GM12891 (cell line): ENCODE measurements around the gene PANK4.

ENCODE experiments used
- DNase-seq: peaks from one replicate; pipeline ENCODE4 v3.0.0; 2011; ENCODE audit warnings: low spot score; ENCODE audit not compliant: insufficient read length
- FAIRE-seq: peaks from 2 replicates; lab custom pipeline; 2011; peaks lifted over from hg19 to GRCh38; lab: Jason Lieb, UNC
- PAX5 ChIP-seq: IDR thresholded peaks from 2 replicates; pipeline ENCODE4 v1.6.1; 2011; ENCODE audit warnings: low read length, moderate library complexity, mild to moderate bottlenecking; ENCODE audit not compliant: insufficient read depth, severe bottlenecking
- POLR2A ChIP-seq: IDR thresholded peaks from 2 replicates; pipeline ENCODE4 v1.6.1; 2011; ENCODE audit warnings: low read depth, low read length, control low read depth
- POLR2AphosphoS5 ChIP-seq: IDR thresholded peaks from 2 replicates; pipeline ENCODE4 v1.6.1; 2011; ENCODE audit warnings: low read depth, low read length, control low read depth
- POU2F2 ChIP-seq: IDR thresholded peaks from 2 replicates; pipeline ENCODE4 v1.6.1; 2011; ENCODE audit warnings: low read depth, mild to moderate bottlenecking, control low read depth, low read length, moderate library complexity
- SPI1 ChIP-seq: IDR thresholded peaks from 2 replicates; pipeline ENCODE4 v1.6.1; 2011; ENCODE audit warnings: low read depth, low read length, control low read depth
- TAF1 ChIP-seq: IDR thresholded peaks from 2 replicates; pipeline ENCODE4 v1.6.1; 2011; ENCODE audit warnings: low read depth, low read length, control low read depth

The PANK4 gene

DNA sequence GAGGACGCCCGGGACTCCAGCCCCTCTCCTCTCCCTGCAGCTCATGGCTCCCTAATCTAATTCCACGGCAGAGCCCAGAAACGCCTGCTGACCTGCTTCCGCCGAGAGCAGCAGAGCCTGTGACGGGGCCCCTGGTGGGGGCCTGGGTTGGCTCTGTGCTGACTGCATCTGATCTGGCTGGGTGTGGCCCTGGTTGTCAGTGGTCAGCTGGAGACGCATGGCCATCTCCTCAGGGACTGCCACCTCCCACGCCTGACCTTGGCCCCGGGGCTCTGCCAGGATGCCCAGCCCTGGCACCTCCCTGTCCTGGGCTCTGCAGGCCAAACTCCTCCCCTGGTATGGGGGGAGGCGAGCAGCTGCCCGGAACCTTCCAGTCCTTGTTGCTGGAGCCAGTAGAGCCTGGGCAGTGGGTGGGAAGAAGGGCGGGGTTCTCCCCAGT, 51.4 kb downstream of the PANK4 start:
- TF ChIP-seq PAX5 (no peak), POLR2A (no peak), POU2F2 (no peak), SPI1 (no peak), POLR2AphosphoS5 (no peak), TAF1 (no peak)
- DNase-seq (no peak), FAIRE-seq (no peak)

DNA sequence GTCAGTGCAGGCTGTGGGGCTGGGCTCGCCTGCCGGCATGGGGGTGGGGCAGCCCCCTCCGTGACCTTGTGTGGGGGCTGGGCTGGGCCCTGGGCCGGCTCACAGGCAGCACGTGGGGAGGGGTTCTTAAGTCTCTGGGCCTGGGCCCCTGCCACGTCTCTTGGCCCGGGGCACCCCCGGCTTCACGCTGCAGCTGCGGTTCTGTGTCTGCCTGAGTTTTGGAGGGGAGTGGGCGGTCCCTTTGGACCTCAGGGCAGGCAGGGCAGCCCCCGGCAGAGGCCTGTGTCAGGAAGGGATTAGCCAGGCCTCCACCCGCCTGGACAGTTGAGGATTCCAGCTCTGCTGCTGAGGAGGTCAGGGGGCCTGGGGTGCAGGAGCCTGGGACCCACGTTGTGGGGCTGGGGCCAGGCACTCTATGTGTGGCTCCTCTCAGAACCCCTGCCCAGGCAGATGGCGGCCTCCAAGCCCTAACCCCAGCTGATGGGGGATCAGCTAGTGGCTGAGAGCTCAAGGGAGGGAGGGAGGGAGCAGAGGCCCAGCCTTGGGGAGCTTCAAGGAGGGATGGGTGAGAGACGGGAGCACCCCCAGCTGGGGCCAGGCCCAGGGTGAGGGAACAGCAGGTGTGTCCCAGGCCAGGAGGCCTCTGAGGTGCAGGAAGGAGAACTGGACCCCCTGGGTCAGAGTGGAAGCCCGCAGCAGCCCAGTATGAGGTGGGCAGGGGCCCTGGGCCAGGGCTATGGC, 52.1 kb downstream of the PANK4 start:
- DNase-seq (no peak), FAIRE-seq (no peak)
- TF ChIP-seq POLR2A (no peak), POU2F2 (no peak), TAF1 (no peak), PAX5 (no peak), POLR2AphosphoS5 (no peak), SPI1 (no peak)

DNA sequence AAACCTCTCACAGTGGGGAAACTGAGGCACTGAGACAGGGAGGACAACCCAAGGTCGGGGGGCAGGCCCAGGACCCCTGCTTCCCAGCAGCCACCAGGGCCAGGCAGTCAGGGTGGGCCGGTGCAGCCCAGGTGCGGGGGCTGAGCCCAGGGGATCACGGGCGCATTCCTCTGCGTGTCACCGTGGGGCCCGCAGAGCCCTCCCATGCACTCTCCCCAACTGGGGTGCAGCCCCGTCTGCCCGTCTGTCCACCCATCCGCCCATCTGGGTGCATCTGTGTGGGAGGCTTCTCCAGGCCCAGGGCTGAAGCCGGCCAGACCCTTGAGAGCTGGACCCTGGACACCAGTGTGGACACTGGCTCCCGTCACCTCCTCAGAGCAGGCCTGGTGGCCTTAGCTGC, 53.2 kb downstream of the PANK4 start:
- no peak for DNase-seq
- no peak for FAIRE-seq
- no peak for TF ChIP-seq POU2F2
- TF ChIP-seq POLR2AphosphoS5, result no peak
- TF ChIP-seq POLR2A, result no peak
- TF ChIP-seq TAF1, result no peak
- no peak for TF ChIP-seq PAX5
- TF ChIP-seq SPI1, result no peak

DNA sequence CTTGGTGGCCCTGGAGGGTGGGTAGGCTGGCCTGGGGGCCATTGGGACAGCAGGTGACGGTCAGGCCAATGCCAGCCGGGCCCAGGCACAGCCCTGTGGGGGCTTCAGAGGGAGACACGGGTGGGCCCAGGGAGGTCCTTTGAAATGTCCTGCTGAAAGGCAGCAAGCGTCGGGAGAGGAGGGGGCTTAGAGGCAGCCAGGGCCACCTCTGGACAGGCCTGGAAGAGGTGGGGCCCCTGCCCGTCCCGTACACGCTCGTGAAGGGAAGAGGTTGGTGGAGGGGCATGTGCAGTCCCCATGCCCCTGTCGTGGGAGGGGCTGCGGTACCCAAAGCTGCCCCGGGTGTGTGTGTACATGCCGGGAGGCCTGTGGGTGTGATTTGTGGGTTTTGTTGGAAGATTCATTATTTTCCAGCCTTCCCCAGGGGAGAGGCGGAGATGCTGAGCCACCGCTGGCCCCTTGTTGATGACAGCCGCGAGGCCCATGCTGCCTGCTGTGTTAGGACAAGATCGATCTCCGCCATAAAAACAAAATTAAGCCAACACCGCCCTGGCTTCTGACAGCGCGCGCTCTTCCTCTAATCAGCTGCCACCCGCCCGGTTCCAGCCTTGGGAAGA, 53.7 kb downstream of the PANK4 start:
- FAIRE-seq, result no peak
- DNase-seq, result no peak
- no peak for TF ChIP-seq TAF1
- TF ChIP-seq POLR2AphosphoS5, result no peak
- no peak for TF ChIP-seq SPI1
- TF ChIP-seq POLR2A, result no peak
- no peak for TF ChIP-seq PAX5
- no peak for TF ChIP-seq POU2F2

DNA sequence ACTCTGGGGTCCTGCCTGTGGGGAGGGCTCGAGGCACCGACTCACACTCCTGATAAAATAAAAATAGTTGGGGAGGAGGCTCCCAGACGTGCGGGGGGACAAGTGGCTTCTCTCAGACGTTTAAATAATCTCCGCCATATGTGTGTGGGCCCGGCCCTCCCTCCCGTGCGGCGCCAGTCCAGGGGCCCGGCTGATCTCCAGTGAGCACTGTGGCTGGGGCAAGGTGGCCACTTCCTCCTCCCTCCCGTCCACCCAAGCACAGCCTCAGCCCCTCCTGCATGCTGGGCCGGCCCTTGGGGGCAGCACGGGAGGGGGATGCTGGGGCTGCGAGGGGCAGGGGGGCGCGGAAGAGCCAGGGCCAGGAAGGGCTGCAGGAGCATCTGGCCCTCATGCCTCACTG, 54.3 kb downstream of the PANK4 start:
- TF ChIP-seq TAF1 (no peak), POLR2A (no peak), PAX5 (no peak), POU2F2 (no peak), POLR2AphosphoS5 (no peak), SPI1 (no peak)
- FAIRE-seq (no peak), DNase-seq (no peak)

DNA sequence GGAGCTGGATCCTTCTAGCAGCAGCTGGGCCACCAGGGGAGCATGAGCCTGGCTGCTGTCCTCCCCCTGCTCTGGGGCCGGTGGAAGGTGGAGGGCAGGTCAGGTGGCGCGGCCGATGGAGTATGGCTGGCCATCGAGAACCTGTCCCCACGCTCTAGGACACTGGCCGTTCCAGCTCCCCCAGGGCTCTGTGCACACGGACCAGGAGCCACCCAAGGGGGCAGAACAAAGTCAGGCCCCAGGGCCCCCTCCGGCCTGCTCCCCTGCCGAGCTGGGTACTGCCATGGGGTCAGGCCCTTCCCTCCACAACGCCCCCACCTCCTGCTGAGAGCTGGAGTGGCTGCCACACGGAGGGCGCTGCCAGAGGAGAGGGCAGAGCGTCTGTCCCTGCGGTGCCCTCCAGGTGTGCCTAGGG, 54.8 kb downstream of the PANK4 start:
- FAIRE-seq, result no peak
- no peak for TF ChIP-seq POLR2A
- no peak for TF ChIP-seq POLR2AphosphoS5
- no peak for TF ChIP-seq PAX5
- TF ChIP-seq TAF1, result no peak
- TF ChIP-seq POU2F2, result no peak
- no peak for TF ChIP-seq SPI1
- DNase-seq, result no peak

DNA sequence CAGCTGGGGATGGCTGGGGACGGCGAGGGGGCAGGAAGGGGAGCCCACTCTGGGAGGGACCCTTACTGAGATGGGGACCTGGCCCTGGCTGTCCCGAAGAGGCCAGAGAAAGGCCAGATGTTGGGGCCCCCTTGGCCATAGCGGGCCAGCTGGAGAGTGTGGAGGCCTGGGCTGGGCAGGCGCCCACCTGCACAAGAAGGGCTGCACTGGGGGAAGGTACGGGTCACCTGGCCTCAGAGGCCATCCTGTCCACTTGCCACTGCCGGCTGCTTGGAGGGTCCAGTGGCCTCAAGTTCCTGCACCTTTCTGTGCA, 55.3 kb downstream of the PANK4 start:
- TF ChIP-seq POLR2AphosphoS5, result no peak
- TF ChIP-seq PAX5, result no peak
- no peak for TF ChIP-seq TAF1
- no peak for TF ChIP-seq POLR2A
- no peak for TF ChIP-seq SPI1
- TF ChIP-seq POU2F2, result no peak
- FAIRE-seq, result no peak
- DNase-seq, result no peak

DNA sequence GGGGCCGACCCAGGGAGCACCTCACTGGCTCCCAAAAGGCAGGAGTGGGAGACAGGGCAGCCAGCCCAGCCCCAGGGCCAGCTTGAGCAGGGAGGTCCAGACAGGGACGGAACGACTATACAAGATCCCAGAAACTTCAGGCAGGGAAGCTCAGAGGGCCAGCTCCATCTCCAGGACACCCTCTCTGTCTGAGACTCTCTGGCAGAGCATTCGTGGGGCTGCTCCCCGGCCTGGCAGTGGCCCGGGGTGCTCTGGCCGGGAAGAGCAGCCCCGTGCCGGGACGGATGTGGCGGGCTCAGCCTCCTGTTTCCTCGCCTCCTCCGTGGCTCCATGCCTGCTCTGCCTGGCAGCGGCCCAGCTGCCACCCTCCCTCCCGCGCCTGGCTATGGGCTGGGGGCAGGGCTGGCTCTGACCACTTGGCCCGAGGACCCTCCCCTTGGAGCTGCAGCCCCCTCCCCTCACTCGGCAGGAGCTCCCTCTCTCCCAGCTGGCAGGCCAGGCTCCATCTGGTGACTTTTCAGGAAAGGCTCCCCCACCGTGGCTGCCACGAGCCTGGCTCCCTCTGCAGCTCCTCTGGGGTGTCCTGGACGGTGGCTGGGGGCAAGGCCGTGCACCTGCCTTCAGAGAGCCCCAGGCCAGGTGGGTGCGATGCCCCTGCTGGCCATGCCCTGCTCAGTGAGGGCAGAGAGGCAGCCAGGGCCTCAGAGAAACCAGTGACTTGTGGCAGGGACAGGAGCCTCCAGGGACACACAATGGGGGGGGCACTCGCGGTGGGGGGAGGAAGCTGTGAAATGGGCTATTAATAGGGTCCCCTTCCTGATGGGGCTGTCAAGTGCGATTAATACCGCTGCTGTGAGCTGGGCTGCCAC, 55.9 kb downstream of the PANK4 start:
- DNase-seq (no peak), FAIRE-seq (no peak)
- TF ChIP-seq TAF1, result no peak
- TF ChIP-seq SPI1, result no peak
- TF ChIP-seq POU2F2, result no peak
- TF ChIP-seq PAX5, result no peak
- no peak for TF ChIP-seq POLR2A
- TF ChIP-seq POLR2AphosphoS5, result no peak

DNA sequence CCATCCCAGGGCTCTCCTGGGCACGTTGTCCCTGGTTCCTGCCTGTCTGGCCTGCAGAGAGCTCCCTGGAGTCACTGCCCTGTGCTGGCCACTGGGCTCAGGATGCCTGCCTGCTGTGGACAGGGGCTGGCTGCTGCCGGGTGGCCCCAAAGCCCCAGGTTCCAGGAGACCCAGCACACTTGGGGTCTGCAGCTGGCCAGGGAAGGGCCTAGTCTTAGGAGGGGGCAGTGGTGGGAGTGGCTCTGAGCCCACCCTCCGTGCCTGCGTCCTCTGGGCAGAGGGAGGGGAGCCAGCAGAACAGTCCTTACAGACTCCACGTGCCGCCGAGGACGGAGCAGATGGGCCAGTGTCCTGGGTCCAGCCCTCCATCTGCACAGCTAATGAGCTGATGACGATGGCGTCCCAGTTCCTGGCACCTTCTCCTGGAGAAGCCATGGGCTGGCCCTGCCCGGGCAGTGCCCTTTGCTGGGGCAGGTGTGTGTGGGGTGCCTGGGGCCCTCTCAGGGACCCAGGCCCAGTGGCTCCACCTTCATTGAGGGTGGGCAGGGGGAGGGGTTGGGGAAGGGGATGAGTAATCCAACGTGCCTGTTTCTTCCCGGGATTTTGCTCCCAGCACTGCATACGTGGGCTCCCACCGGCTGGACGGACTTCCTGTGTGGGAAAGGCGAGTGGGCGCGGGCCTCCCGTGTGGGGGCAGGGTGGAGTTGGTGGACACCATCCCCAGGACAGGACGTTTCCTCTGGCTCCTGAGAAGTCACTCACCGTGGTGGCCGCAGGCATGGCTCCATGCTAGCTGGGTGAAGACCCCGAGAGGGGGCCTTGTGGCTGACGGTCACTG, 57.1 kb downstream of the PANK4 start:
- FAIRE-seq (no peak), DNase-seq (no peak)
- no peak for TF ChIP-seq PAX5
- no peak for TF ChIP-seq TAF1
